Stimulated activated CD8-positive, alpha-beta memory T cell treated with anti-CD3 and anti-CD28 coated beads, Interleukin-2, amount 100 ng/mL, for 1 hour (primary cell): ENCODE measurements around the gene SLC39A8.

Experiments used
- DNase-seq, 2 donors: peaks; one replicate each; pipeline ENCODE4 v3.0.0-alpha.2; 2020; ENCODE audit warnings: low read depth in 2 of 2

SLC39A8 gene

DNA sequence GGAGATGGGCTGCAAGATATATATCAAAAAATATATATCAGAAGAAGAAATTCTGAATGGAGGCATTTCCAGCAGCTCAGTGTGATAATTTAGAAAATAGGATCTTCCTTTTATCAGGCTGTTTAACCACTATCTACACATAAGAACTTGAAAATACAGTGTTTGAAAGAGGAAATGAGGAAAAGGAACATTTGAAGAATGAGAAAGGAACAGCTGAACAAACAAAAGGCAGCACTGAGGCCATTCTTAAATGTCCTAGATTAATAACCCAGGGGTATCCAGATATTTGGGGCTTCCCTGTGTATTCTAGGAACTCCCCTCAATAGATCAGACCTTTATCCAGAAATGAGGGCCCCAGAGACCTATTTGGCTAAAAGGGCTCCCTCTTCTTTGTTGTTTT is 4.1 kb downstream of the SLC39A8 start:
- no peak for DNase-seq

DNA sequence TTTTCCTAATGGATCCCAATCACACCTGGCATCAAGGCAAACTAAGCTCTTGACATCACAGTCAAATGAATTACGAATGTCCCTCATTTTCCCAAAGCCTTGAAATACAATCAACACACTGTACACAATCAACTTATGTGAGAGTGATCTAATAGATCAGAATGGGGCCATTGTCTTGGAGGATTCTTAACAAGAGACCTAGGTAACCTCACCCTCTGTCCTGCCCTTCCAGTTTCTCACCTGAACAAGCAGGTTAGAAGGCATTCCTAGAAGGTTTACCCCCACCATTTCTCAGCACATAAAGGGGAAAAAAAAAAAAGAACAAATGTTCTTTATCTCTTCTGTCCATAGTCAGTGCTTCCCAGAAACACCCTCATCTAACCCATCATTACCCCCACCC is 6.3 kb downstream of the SLC39A8 start:
- no peak for DNase-seq

DNA sequence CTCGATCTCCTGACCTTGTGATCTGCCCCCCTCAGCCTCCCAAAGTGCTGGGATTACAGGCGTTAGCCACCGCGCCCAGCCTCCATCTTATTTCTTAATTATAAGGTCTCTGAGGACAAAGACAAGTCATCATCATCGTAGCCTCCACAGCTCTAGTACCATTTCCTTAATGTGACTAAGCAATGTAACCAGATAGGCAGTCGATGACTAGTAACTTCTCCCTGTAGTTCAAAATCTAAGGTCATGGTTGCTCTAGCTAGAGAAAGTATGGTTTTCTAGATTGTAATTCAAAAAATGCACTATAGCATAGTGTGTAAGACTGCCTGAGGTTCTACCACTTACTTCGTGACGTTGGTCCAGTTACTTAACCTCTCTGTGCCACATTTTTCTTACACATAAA is 6.9 kb downstream of the SLC39A8 start:
- DNase-seq, result no peak

DNA sequence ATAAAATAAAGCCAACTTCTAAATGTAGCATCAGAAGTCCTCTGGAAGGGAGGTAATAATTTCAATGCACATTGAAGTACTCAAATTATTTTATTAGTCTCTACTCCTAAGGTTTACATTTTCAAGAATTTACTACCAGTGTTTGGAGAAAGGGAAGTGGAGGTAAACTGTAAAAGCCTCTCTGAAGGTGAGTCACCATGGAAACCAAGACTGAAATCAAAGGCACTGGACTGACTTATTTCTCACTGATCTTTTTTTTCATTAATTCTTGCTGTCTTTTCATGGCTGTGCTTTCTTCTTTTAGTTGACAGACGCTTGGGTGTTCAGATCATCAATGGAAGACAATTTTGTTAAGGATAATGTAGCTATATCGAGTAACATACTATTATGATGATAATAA is 9.7 kb downstream of the SLC39A8 start:
- DNase-seq, result no peak

DNA sequence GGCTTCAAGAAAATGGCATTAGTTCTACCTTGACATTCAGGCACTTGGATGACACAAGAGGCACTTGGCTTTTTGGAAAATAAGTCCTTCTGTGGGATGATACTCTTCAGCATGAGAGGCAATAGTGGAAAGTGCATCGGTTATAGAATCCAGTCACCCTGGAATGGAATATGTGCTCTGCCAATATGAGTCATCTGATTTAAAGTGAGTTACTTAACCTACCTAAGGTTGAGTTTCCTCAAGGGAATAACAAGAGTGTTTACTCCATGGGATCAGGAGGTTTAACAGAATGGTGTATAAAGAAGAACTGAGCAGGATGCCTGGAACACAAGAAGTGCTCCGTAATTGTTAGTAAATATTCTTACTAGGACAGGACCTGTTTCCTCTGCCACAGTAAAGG is 10.7 kb downstream of the SLC39A8 start:
- no peak for DNase-seq

DNA sequence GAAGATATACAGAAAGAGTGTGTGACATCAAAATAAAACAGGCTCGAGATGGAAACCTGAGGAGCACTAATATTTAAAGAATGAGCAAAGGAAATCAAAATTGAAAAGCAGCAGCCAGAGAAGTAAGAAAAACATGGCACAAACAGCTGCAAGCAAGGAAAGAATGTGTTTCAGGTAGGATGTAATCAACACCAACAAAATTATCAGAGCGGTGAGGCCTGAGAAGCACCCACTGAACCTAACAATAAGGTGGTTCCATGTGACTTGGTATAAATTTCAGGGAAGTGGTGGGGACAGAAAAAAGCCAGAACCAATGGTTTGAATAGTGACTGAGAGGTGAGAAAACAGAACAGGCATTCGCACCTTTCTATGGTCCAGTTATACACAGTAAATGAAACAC is 11.5 kb downstream of the SLC39A8 start:
- DNase-seq, result no peak

DNA sequence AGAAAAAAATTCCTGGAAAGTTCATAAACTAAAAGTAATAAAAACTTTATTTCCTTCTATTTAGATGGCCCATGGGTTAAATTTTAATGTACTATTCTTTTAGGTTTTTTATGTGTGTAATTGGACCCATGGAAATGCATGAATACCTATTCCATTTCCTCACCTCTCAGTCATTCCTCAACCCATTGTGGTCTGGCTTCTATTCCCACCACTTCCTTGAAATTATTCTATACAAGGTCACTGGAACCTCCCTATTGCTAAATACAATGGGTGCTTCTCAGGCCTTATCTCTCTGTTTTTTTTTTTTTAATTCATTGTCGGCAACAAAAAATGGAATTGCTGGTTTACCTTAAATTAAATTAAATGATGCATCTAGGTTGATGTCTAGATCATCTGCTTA is 17.2 kb downstream of the SLC39A8 start:
- no peak for DNase-seq

DNA sequence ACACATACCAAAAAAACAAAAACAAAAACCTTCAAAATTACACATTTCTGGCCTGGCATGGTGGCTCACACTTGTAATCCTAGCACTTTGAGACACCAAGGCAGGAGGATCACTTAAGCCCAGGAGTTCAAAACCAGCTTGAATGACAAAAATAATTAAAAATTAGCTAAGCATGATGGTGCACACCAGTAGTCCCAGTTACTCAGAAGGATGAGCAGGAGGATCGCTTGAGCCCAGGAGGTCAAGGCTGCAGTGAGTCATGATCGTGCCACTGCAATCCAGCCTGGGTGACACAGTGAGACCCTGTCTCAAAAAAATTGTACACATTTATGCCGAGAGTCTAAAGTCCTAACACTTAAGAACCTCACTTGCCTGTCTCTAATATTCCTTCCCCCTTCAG is 18.3 kb downstream of the SLC39A8 start:
- DNase-seq, result no peak

DNA sequence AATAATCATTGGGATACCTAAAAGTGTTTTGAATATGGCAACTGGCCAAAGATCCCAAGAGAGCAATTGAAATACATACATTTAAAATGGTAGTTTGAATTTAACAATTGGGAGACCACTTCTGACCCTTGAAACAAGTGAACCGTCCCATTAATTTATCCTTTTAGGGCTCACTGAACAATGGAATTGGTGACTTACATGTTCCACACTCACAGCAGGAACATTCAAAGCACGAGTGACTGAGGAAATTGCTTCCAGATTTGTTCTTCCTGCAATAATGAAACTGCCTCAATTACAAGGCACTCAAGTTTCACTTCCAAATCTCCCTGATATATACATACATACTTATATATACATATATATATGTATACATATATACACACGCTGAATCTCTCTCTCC is 20.6 kb downstream of the SLC39A8 start:
- no peak for DNase-seq

DNA sequence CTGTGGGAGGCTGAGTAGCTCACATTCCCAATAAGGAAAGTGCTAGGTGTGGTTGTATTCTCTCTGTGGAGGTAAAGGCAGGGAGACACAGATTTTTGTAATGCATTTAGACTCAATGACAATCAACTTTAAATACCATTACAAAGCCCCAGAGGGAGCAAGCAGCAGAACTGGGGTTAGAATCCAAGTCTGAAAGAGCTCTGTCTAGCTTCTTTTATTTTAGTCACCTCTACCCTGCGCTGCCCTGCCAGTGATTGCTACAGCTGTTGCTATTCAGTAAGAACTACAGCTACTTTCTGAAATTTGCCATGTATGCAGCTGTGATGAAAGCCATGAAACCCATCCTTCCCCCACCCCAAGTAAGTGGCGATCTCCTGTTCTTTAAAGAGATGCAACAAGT is 22.5 kb downstream of the SLC39A8 start:
- DNase-seq, result no peak

DNA sequence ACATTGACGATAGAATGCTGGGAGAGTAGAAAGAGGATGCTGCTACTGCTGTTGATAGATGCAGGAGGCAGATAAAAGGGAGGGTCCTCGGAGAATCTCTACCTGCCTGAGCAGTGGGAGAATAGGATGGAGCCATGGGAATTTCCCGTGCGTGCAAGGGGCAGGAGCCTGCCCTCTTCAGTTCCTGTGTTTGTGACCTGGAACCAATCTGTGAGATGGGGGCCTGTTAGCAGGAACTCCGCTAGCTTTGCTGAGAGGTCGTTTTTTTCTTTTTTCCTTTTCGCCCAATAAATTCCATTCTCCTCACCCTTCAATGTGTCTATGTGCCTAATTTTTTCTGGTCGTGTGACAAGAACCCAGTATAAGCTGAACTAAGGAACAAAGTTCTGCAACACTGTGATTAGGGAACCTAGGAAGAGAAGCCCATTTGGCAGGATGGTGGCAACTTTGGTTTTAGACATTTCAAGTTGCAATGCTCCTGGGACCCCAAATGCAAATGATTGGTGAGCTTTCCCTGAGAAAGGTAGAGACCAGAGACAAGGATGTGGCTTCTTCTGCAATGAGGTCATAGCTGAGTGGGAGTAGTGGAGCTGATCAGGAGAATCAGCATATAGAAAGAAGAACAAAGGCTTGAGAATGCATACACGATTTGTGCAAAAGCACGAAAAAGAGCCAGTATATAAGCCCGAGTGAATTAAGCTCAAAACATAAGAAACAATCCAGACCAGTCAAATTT is 23.9 kb downstream of the SLC39A8 start:
- no peak for DNase-seq

DNA sequence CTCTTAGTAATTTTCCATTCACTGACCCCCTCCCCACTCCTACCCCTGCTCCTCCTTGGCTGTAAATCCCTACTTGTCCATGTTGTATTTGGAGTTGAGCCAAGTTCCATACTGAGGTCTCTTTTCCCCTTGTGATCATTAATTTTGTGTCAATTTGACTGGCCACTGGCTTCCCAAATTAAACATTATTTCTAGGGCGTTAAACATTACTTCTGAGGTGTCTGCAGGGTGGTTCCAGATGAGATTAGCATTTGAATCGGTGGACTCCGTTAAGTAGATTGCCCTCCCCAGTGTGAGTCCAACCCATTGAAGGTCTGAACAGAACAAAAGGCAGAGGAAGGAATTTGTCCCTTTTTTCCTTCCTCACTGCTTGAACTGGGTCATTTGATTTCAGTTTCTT is 25.7 kb downstream of the SLC39A8 start:
- DNase-seq, result no peak

DNA sequence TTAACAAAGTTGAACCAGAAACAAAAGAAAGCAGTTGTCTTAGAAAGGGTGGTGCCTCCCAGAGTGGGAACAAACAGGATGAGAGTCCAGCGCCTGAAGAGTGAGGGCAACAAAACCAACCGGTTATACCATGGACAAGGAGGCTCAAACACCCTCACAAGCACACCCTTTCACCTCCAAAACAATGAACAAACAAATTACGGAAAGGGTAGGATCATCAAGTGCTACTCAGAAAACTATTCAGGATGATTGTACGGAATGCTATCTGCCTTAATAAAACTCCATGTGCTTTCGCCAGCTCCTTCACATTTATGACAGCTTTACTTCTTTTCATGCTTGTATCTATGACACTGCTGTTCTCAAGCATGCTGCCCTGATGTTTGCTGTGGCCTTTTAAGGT is 26.8 kb downstream of the SLC39A8 start:
- DNase-seq, result no peak

DNA sequence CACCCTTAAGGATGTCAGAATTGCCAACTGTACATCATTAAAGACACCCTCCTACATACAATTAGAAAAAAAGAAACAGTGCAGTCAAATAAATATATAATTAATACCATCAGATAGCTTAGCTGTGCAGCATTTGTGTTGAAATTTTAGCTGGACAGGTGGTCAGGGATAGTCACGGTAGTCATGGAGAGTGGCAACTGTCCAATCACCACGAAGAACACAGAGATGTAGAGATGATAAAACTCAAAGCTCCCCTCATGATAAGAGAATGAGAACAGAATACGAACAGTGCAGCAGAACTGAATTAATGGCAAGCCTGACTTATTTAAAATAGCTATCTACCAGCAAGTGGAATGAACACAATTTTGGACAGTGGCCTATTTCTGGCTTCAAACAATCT is 27.2 kb downstream of the SLC39A8 start:
- no peak for DNase-seq

DNA sequence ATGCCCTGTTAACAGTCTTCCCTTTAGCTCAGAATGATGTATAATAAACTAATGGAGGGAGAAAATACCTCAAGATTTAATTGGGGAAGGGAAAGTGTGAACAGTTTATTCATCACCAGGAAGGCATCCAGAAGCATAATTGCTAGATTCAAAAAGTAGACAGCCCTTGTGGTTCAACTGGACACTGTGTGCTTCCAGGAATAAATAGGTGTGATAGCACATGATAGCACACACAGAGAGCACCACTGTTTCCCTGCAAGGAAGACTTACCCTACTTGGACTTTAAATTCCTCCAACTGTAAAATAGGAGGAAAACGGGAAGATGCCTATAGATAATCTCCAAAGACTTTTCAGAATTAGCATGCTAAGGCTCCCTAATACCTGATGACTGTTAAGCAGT is 27.8 kb downstream of the SLC39A8 start:
- DNase-seq, result no peak

DNA sequence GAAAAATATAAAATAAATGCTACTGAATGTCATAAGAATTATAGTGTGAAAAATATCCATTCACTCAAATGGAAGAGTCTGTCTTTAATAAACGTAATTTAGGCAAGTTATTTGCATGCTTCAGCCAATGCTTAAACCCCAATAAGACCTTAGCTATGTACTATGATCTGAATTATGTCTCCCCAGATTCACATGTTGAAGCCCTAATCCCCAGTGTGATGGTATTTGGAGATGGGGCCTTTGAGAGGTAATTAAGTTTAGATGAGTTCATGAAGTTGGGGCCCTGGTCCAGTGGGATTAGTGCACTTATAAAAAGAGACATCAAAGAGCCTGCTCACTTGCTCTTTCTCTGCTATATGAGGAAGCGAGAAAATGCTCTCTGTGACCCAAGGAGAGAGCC is 28.7 kb downstream of the SLC39A8 start:
- DNase-seq, result no peak

DNA sequence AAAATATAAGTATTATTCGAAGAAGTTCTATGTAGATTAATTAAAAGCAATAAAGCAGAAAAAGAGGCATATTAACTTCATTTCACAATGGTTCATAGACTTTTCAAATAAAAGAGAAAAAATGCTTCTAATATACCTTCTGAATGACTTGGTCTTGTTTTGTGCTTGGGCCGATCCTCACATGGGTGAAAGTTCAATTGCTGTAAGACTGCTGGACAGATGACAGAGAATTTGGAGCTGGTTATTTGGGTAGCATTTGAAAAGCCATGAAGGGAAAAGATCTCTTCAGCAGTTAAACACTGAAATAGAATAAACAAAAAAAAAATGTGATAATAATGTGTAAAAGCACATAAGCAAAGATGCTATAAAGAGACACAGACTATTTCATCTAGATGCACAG is 29.8 kb downstream of the SLC39A8 start:
- DNase-seq, result no peak

DNA sequence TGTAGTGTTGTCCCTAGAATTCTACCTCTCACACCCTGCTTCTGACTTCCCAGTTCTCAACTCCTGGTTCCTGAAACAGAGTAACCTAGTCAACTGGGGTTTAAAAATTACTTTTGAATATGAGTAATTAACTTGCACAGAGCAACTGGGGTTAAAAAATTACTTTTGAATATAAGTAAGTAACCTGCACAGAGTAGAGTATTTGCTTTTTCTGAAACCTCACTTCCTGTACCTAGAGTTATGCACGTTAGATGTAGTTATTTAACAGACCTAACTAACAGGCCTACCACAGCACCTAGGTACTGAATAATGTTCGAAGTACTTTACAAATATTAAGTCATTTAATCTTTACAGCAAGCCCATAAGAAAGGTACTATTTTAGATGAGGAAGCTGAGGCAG is 32.9 kb downstream of the SLC39A8 start:
- DNase-seq, result no peak

DNA sequence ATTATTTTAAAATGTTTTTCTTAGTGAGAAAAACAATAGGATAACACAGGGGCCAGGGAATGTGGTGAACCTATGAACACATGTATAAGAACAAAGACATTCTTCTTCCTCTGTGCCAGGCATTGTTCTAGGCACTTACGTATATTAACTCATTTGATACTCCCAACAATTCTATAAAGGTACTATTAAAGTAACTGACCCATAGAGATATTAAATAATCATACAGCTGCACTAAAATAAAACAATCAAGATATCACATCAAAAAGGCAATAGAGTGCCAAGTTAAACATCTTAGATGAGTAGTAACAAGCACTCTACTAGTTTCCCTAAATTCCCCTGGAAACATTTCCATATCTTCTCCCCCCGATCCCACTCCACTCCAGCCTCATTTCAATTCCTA is 33.4 kb downstream of the SLC39A8 start:
- DNase-seq, result no peak

DNA sequence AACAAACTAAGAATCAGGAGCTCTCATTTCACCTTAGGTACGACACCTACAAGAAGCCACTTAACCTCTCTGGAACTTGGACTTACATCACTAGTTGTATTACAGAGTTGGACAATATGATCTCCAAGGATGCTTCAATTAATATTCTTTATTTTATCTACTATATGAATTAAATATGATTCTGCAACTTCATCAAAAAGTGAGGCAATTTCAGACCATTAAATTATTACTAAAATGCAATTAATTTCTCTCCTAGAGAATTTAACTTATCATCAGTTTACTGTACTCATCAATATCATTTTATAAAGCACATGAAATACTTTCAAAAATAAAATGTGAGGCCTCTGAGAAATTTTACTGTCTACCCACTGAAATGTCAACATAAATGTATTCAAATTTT is 33.9 kb downstream of the SLC39A8 start:
- no peak for DNase-seq

DNA sequence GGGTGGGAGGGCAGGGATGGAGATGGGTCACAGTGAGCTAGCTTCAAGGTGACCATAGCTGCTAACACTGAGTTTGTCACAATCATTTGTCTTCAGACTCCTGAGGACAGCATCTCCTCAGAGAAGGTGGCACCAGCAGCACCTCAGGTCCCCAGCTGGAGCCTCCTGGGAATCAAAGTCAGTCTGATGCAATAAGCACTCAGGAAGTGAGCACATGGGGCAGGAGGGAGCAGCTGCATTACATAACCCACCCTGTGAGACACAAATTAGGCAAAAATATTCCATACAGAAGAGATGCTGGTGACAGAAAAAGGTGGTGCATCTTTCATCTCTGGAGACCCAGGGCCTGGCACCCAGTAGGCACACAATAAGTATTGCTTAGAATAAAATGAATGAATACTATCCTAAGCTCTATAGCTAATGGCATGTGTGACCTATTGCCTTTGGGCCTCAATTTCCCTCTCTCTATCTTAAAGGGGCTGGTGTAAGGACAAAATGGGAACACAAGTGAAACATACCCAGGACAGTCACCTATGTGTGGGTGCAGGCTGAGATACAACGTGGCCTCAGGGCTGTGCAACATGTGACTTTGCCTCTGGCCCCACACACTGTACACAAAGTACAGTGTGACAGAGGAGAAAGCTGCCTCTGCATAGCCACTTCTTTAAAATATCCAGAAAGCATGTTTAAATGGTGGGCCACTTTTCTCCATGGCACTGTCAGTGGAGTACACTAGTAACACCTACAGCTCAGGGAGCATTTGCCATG is 37.1 kb downstream of the SLC39A8 start:
- DNase-seq, result no peak

DNA sequence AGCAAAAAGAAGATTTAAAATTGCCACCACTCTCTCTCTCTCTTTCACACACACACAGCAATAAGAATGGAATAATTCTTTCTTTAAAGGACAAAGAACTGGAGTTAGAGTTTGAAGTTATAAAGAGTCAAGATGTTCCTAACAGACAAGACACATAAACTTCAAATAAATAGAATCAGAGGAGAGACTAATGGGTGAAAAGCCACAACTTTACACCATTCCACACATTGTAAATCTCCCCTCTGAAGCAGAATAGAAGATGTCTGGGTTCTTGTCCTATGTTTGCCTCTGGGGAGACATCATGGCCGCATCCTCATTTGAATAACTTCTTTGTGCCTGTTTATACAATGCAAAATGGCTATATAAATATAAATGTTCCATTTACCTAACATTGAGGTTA is 39.6 kb downstream of the SLC39A8 start:
- no peak for DNase-seq

DNA sequence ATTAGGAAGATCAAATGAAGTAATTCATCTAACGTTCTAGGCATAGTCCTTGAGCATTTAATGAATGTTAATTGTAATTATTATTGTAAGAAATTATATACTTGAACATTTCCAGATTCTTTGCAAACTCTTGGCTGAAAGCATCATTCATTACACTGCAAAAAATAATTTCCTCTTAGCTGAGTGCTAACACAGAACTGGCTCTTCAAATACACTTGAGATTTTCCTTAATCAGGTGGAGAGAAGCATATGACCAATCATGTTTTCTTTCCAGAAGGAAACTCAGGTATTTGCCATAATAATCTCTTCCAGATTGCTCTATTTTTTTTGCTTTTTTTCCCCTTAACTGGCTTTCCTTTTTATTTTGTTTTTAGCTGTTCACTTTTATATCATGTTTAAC is 42.5 kb downstream of the SLC39A8 start:
- DNase-seq, result no peak

DNA sequence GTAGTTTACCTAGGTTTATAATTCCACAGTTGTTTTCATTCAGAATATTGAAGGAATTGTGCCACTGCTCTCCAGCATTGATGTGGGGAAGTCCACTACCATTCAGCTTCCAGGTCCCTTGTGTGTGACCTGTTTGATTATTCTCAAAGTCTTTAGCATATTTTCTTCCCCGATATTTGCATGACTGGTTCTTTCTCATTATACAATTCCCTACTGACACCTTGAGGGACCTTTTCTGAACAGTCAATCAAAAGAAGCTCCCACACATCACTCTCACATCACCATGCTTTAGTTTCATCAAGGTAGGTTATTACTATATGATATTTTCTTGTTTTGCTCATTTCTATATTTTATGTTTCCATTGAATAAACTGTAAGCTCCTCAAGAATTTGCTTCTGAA is 44.1 kb downstream of the SLC39A8 start:
- DNase-seq, result no peak
